Coronary artery (tissue), 2 donors: Measurements from ENCODE around the gene DAPK1.
A peak's percentile ranks its signal among the peaks of the same experiment; 100 is the strongest.

Source experiments
- DNase-seq: peaks from one replicate; pipeline ENCODE4 v3.0.0-alpha.2; 2017; ENCODE audit warnings: low spot score
- H3K27ac ChIP-seq, 2 donors: fragments of 200-600 bp; sonication (generic); one replicate each; pipeline ENCODE4 v1.5.1; 2016 to 2019
- H3K4me3 ChIP-seq: fragments of 200-600 bp; sonication (generic); 2 replicates; pipeline ENCODE4 v1.5.1; 2016; ENCODE audit warnings: mild to moderate bottlenecking, moderate library complexity
- TF ChIP-seq, protein P1 (sequence below): fragments of 200-600 bp; sonication (generic); IDR thresholded peaks from one replicate; pipeline ENCODE4 v1.5.1; 2019; ENCODE audit warnings: antibody characterized with exemption

The DAPK1 gene

DNA sequence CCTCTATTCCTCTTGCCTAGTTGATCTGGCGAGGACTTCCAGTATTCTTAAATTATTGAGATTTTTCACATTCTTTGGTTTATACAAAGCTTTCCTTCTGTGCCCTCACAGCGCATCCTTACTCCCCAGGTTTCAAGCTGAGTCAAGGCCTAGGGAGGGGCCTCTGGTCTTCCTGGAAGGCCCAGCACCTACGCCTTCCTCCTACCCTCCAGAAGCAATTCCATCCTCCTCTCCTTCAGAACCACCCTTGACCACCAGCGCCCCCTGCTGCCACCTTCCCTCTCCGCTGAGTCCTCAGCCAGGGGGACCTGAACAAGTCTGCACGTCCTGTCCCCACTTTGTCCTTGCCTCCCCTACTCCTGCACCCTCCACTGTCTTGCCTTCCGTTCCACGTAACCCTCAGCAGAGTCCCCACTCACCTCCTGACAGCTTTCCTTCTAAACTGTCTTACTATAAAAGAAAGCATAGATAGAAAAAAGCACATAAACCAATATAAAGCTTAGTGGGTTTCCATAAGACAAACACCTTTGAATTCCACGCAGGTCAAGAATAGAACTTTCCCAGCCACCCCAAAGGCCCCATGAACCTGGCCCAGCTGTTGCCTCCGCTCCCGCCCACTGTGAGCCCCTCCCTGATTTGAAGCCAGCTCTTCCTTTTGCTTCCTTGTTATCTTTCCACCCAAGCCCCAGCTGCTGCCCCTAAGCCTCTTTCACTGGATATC, 165.3 kb downstream of the DAPK1 start:
- TF ChIP-seq, protein P1, sequence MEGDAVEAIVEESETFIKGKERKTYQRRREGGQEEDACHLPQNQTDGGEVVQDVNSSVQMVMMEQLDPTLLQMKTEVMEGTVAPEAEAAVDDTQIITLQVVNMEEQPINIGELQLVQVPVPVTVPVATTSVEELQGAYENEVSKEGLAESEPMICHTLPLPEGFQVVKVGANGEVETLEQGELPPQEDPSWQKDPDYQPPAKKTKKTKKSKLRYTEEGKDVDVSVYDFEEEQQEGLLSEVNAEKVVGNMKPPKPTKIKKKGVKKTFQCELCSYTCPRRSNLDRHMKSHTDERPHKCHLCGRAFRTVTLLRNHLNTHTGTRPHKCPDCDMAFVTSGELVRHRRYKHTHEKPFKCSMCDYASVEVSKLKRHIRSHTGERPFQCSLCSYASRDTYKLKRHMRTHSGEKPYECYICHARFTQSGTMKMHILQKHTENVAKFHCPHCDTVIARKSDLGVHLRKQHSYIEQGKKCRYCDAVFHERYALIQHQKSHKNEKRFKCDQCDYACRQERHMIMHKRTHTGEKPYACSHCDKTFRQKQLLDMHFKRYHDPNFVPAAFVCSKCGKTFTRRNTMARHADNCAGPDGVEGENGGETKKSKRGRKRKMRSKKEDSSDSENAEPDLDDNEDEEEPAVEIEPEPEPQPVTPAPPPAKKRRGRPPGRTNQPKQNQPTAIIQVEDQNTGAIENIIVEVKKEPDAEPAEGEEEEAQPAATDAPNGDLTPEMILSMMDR: peak; percentile 37
- H3K27ac ChIP-seq: no peak overlapping the region
- DNase-seq: peak; percentile 78
- no peak overlapping the region for H3K4me3 ChIP-seq

DNA sequence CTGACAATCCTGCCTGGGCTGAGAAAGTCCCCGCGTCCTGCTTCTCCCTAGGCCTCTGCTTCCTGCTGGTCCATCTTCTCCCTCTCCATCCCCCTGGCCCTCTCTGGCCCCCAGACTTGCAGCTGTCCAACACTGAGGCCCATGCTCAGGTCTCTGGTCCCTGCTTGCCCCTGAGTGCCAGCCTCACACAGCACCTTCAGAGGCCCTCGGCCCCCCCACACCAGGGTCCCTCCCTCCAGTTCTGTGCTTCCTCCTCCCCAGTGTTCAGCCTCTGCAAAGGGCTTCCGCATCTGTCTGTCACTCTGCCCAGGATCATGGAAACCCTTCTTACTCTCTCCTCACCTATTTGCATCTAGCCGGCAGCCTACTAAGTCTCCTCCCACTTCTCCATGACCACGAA, 165.9 kb downstream of the DAPK1 start:
- TF ChIP-seq, protein P1: no peak
- no peak overlapping the region for H3K4me3 ChIP-seq
- no peak overlapping the region for H3K27ac ChIP-seq
- DNase-seq: peak; percentile 65

DNA sequence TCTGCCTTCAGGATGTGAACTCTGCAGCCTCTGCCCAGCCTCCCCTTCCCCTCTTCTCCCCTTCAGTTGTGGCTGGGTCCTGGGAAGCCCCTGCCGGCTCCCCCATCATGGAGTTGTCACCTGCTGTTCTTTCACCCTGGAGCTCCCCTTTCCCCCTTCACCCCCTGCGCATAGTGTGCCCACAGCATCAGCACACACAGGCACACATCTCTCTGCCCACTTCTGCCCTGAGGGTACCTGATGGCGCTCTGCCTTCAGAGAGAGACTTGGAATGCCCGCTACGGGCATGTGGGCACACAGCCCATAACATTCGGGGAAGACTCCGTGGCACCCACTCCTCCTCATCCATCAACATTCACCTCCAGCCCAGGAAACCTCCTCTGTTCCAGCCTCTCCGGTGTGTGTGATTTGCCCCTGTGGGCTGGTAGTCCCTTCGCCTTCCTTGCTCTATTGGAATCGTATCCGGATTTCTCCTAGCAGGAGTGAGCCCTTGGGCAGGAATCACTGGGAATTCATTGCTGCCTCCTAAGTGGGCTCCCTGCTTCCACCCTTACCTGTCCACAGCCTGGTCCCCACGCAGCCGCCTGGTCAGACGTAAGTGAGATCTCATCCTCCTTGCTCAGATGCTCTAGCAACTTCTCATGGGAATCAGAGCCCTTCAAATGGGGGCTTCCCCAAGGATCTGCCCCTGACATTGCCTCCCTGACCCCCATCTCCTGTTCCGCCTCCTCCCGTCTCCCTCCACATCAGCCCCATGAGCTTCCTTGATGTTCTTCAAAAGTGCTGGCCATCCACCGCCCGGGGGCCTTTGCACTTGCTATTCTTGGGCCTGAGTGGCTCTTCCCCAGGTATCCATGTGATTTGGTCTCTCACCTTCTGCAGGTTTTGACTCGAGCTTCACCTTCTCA, 166.7 kb downstream of the DAPK1 start:
- no peak overlapping the region for H3K27ac ChIP-seq
- TF ChIP-seq, protein P1: no peak
- DNase-seq: no peak
- no peak overlapping the region for H3K4me3 ChIP-seq

DNA sequence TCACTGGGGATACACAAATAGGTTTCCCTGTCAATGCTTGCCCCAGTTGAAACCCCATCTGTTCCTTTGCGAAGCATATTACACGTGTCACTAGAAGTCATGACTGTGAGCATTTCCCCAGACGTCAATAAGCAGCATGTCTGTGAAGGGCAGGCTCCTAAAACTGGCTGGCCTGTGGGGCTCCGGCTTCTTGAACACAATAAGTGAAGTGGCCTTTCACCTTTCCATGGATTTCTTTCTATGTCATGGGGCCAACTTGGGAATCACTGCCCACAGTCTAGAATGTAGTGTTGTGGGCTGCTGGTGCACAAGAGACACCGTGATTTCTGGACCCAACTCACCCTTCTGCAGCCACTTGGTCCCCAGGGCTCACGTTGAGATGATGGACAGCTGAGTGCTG, 167.8 kb downstream of the DAPK1 start:
- DNase-seq: no peak
- H3K27ac ChIP-seq: no peak overlapping the region
- TF ChIP-seq, protein P1: no peak
- H3K4me3 ChIP-seq: no peak overlapping the region

DNA sequence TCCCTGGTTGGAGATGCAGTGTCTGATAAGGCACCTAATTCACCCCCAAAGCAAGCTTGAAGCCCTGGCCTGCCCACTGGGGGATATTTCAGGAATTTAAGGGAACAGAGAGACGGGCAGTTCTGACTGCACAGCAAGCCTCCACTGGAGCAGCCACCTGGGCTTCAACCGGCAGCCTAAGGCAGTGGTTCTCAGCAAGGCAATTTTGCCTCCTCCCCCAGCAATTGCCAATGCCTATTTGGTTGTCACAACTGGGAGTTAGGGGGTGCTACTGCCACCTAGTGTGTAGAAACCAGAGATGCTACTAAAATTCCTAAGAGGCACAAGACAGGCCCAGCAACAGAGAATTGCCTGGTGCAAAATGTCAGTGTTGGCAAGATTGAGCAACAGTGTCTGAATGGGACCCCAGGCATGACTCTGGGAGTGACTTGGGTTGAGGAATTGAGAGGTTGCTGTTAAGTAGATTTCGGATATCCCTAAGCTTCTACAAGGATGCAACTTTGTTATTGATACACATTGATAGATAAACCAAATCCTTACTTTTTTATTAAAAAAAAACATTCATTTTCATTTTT, 169.6 kb downstream of the DAPK1 start:
- TF ChIP-seq, protein P1: no peak
- Histone ChIP-seq H3K4me3 (no peak overlapping the region), H3K27ac (no peak overlapping the region)
- DNase-seq: no peak

DNA sequence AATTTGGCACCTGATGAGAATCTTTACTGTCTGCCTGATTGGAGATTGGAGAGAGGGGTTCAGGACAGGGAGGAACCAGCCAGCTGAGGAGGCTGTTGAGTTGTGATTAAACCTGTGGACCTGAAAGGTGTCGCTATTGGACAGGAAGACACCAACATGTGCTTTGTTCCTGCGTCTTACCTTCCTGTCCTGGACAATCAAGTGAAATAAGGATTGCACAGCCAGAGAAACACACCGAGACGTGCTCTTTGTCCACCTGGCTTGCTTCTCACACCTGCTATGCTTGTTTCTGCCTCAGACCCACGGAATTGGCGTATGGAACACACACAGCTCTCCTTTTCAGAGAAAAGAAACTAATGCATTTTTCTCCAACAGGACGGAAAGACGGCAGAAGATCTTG, 170.6 kb downstream of the DAPK1 start:
- Histone ChIP-seq H3K27ac (no peak overlapping the region), H3K4me3 (no peak overlapping the region)
- TF ChIP-seq, protein P1: no peak
- DNase-seq: no peak
